Measurements from ENCODE around the gene PDSS2.
"Not testable (repeated sequence)": the region's sequence is repeated elsewhere in the genome, so short reads cannot be mapped to it uniquely, and the experiment has no call there.

The PDSS2 gene

GRCh38 chr6:107315114-107315513 lies 144.2 kb downstream of the PDSS2 start:
- DNase-seq, result no peak

DNA sequence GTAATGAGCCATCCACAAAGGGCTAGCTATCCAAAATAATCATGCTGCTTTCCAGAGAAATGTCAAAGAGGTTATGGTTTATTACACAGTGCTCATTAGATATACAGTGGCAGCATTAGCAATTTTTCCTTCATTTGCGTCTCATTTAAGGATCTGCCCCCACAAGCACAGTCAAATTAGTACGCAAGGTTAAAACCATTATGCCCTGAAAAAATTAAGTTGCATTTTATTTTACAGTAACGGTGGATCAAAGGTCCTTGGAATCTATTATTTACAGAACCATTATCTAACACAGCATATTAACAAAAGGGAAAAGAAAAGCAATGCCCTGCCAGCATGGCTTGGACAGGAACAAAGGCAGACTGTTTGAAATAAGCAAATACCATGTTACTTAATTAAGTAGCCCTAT lies 144.8 kb downstream of the PDSS2 start:
- DNase-seq, result no peak

- no peak for DNase-seq
Observed at GRCh38 chr6:107313776-107314175, 145.6 kb downstream of the PDSS2 start.

DNA sequence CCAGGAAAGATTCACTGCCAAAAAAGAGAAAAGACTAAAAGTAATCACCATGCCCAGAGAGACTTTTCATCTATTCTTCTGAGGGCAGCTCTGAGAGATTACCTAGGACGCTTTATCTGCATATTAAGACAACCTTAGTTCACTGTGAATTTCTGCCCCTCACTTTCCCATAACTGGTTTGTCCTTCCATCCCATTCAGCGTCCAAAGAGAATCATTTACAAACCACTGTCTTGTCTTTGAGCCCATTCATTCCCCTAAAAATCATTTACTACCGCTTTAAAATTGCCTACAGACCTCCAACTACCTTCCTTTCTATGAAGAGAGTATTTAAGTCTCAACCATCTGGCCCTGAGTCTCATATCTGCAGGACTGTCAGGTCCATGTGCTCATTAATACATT lies 149.0 kb downstream of the PDSS2 start:
- DNase-seq, result no peak

DNA sequence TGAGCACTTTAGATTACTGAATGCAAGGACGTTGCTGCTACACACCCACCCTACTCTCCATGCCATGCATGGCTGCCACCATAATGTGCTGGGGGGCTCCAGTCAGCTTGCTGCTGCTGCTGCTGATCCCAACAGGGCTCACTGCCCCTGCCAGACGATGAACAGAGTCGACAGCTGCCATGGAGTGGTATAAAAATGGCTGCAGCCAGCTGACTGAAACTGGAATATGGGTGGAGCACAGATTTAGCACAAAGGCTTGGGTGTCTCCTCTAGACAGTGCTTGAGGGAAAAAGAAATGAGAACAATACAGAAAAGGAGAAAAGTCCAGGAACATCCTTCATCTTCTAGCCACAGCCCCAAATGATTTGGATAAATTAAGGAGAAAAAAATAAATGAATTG lies 150.7 kb downstream of the PDSS2 start:
- DNase-seq, result no peak

- not testable (repeated sequence) for DNase-seq
Observed at GRCh38 chr6:107305994-107306393, 153.4 kb downstream of the PDSS2 start.

GRCh38 chr6:107305391-107305790 lies 154.0 kb downstream of the PDSS2 start:
- no peak for DNase-seq

GRCh38 chr6:107304421-107305025 lies 154.8 kb downstream of the PDSS2 start:
- DNase-seq, result no peak

- DNase-seq, result no peak
Observed at GRCh38 chr6:107293350-107293749, 166.0 kb downstream of the PDSS2 start.

DNA sequence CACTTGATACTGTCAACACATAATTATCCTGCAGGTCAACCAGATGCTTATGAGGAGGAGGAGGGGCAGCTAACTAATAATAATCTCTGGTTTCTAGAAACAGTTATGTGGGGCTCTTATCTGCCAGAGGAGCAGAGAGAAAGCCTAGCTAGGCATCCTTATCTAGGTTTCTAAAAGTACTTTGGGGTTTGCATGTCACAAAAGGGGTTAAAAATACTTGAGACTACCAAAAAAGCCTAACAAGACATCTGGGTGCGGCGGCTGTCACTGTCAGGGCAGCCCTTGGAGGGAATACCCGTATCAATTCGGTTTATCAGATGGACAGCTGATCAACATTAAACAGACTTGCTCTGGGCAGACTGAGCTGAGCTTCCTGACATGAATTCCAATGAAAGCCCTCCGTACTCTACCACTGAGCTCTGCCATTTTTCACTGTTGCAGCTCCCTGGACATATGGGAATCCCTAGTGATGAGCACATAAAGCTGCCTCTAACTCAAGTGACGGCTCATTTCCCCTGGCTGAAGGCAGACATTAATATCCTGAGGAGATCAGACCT lies 166.6 kb downstream of the PDSS2 start:
- DNase-seq, result no peak

DNA sequence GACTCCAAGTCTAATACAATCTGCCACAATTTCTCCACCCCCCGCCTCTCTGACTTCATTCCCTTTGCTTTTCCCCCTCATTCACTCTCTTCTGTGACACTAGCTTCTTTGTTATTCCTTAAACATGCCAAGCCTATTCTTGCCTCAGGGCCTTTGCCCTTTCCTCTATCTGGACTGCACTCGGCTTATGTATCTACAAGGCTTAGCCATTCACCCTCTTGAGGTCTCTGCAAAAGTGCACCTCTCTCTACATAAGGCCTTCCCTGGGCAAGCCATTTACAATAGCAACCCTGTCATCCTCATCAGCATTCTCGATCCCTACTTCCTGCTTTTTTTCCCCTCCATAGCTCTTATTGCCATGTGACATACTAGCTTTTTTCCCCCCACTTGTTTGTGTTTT lies 168.9 kb downstream of the PDSS2 start:
- DNase-seq, result no peak

DNA sequence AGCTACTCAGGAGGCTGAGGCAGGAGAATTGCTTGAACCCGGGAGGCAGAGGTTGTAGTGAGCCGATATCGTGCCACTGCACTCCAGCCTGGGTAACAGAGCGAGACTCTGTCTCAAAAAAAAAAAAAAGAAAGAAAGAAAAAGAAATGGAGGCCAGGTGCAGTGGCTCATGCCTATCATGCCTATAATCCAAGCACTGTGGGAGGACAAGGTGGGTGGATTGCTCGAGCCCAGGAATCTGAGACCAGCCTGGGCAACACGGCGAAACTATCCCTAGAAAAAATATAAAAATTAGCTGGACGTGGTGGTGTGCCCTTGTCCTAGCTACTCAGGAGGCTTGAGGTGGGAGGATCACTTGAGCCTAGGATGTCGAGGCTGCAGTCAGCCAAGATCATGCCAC lies 170.1 kb downstream of the PDSS2 start:
- not testable (repeated sequence) for DNase-seq

GRCh38 chr6:107285683-107286082 lies 173.7 kb downstream of the PDSS2 start:
- not testable (repeated sequence) for DNase-seq

DNA sequence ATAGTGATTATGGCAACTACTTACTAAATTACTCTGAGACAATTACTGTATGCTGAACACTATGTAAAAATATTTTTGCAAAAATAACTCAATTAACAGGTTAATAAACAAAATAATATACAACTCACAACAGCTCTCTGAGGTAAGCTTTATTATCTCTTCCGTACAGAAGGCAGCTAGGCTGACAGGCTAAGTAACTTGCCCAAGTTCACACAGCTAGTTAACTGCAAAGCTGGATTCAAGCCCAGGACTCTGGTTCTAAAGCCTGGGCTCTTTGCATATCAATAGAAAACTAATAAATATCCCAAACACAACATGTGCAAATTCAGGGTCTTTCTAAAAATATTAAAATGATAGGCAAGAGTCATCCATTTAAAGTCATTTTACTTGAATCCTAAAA lies 174.6 kb downstream of the PDSS2 start:
- no peak for DNase-seq

- DNase-seq, result no peak
Observed at GRCh38 chr6:107280791-107281190, 178.6 kb downstream of the PDSS2 start.

GRCh38 chr6:107280001-107280400 lies 179.4 kb downstream of the PDSS2 start:
- DNase-seq, result not testable (repeated sequence)

- no peak for DNase-seq
Observed at GRCh38 chr6:107275330-107275865, 184.0 kb downstream of the PDSS2 start.

GRCh38 chr6:107274288-107274687 lies 185.1 kb downstream of the PDSS2 start:
- no peak for DNase-seq

DNA sequence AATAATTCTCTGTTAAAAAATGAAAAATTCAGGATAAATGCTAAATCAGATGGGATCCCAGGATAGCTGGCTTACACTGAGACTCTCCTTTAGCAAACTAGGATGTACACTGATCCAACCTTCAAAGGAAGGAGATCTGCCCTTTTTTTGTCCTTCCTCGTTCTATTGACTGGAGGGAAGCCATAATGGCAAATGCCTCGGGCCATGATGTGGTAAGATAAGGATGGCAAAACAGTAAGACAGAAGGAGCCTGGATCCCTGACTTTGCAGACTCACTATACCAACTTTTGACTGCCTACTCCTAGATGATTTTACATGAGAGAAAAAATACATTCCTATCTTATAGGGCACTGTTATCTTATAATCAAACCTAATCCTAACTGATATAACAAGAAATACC lies 187.1 kb downstream of the PDSS2 start:
- DNase-seq, result no peak

DNA sequence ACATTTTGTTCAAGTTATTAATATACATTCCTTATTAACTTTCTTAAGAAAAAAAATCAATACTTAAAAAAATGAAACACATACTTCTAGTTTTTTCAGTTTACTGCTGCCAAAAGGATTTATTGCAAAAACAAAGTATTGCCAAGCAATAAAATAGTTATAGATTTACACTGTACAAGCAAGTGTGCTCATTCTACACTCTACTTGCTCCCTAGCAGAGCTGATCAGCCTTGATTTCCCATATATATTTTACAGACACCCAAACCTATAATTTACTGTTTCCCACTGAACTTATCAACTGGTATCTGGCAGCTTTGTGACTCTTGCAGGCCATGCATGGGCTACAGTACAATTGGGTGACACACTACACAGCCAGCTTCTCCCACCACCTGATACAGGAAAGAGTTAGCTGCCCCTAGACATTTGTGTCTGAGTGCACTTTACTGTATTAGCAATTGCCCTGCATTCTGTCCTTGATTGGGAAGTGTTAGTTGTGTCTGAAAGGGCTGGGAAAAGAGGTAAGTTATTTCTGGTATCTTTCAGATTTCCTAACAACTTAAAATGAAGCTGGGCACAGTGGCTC lies 188.1 kb downstream of the PDSS2 start:
- no peak for DNase-seq

DNA sequence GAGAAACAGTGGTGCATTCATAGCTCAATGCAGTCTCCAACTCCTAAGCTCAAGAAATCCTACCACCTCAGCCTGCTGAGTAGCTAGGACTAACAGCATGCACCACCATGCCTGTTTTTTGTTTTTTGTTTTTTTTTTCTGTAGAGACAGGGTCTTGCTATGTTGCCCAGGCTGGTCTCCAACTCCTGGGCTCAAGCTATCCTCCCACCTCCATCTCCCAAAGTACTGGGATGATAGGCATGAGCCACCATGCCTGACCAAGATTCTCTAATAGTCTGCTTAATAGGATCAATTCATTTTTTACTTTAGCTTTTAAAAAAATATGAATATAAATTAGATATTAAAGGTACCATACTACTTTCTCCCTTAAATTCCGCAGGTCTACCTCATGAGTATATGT lies 191.7 kb downstream of the PDSS2 start:
- DNase-seq, result no peak

DNA sequence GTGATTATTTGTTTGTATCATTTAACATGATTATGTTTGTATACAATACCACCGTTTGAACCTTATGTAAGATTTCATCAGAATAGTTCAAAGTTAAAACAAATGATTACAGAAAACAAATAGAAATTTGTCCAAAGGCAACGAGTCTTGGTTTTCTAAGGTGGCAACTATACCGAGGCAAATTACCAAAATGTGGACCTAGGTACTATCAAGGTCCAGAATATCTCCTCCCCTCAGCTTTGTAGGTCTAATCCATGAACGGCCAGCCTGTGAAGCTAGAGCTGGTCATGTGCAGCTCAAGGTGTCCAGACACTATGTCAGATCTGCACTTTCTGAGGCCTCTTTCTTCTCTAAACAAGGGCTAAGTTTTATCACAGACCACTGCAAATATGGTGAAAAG lies 192.4 kb downstream of the PDSS2 start:
- no peak for DNase-seq

- DNase-seq, result no peak
Observed at GRCh38 chr6:107266563-107266962, 192.8 kb downstream of the PDSS2 start.

GRCh38 chr6:107264357-107264840 lies 195.0 kb downstream of the PDSS2 start:
- no peak for DNase-seq

All from T1000 (cell line).